Lower lobe of right lung (tissue), 2 donors: ENCODE measurements around the gene SRRD. TPM values are rescaled to one million over a fixed set of nuclear protein-coding genes. Genes with fewer than 3 reads are reported as not detected.
"Not testable (repeated sequence)": the region's sequence is repeated elsewhere in the genome, so short reads cannot be mapped to it uniquely, and the experiment has no call there.

Experiments used
- ATAC-seq, 2 donors: fragments of 200-7000 bp; cut with Tn5 transposase; one replicate each; pipeline ENCODE4 v1.9.1; 2020 to 2022; ENCODE audit warnings: mild to moderate bottlenecking in 2 of 2, moderate library complexity in 2 of 2
- DNase-seq: peaks from one replicate; pipeline ENCODE4 v3.0.0-alpha.2; 2020
- H3K27ac ChIP-seq: fragments of 200-600 bp; one replicate; pipeline ENCODE4 v1.8.0; 2022
- H3K27me3 ChIP-seq: fragments of 200-600 bp; one replicate; pipeline ENCODE4 v1.8.0; 2022; ENCODE audit warnings: low read depth
- H3K36me3 ChIP-seq: fragments of 200-600 bp; one replicate; pipeline ENCODE4 v1.8.0; 2022; ENCODE audit warnings: mild to moderate bottlenecking
- H3K4me1 ChIP-seq: fragments of 200-600 bp; one replicate; pipeline ENCODE4 v1.8.0; 2022
- H3K4me3 ChIP-seq: fragments of 200-600 bp; one replicate; pipeline ENCODE4 v1.8.0; 2022; ENCODE audit warnings: mild to moderate bottlenecking
- H3K9me3 ChIP-seq: fragments of 200-600 bp; one replicate; pipeline ENCODE4 v1.8.0; 2022
- CTCF ChIP-seq: fragments of 200-600 bp; IDR thresholded peaks from one replicate; pipeline ENCODE4 v1.8.0; 2022; ENCODE audit warnings: antibody characterized with exemption, mild to moderate bottlenecking
- intact Hi-C: fragments of 100-400 bp; cut with DNase I; formaldehyde crosslinking; loops from one replicate; pipeline ENCODE4 v1.11.0; 2022
- total RNA-seq: library from RNA; stranded (reverse); fragmentation: NEBNext Ultra II Directional; extraction: Animal tissue kit (Norgen Biotek cat#: 25700); gene quantifications from one replicate; pipeline ENCODE4 v1.2.1, GENCODE V29; 2021
- donor health status: DM: no; HTN: yes; CAD: no; lungs with severe emphysema.

SRRD gene
- total RNA-seq, 1 donor from 2014 or later: 18.1 TPM

GRCh38 chr22:26522592-26522991 is 38.9 kb downstream of the SRRD start:
- H3K36me3 ChIP-seq: peaks cover 46% of the 10 kb centered on the region
- H3K9me3 ChIP-seq: no peaks in the 10 kb centered on the region
- no peaks in the 10 kb centered on the region for H3K27me3 ChIP-seq
- ATAC-seq (no peak), DNase-seq (no peak)
- H3K4me1 ChIP-seq: no peaks in the 10 kb centered on the region
- no peak overlapping the region for H3K27ac ChIP-seq
- intact Hi-C loops: no loop called here
- H3K4me3 ChIP-seq: no peak overlapping the region
- TF ChIP-seq CTCF: no peak

GRCh38 chr22:26524870-26525269 is 41.2 kb downstream of the SRRD start:
- no peak for ATAC-seq
- Histone ChIP-seq H3K4me3 (no peak overlapping the region), H3K27me3 (no peaks in the 10 kb centered on the region), H3K9me3 (no peaks in the 10 kb centered on the region), H3K4me1 (peaks cover 10% of the 10 kb centered on the region), H3K36me3 (peaks cover 64% of the 10 kb centered on the region), H3K27ac (no peak overlapping the region)
- no peak for DNase-seq
- intact Hi-C loops: no loop called here
- no peak for TF ChIP-seq CTCF

- H3K9me3 ChIP-seq: no peaks in the 10 kb centered on the region
- no peak for ATAC-seq
- H3K27me3 ChIP-seq: no peaks in the 10 kb centered on the region
- intact Hi-C loops: no loop called here
- H3K36me3 ChIP-seq: peaks cover 73% of the 10 kb centered on the region
- DNase-seq: no peak
- peaks cover 13% of the 10 kb centered on the region for H3K4me1 ChIP-seq
- H3K27ac ChIP-seq: no peak overlapping the region
- TF ChIP-seq CTCF: no peak
- no peak overlapping the region for H3K4me3 ChIP-seq
Measured at GRCh38 chr22:26525946-26526564, 42.4 kb downstream of the SRRD start.

GRCh38 chr22:26527167-26527566 is 43.5 kb downstream of the SRRD start:
- Histone ChIP-seq H3K4me1 (peaks cover 13% of the 10 kb centered on the region), H3K4me3 (no peak overlapping the region), H3K27me3 (no peaks in the 10 kb centered on the region), H3K36me3 (peaks cover 81% of the 10 kb centered on the region), H3K9me3 (no peaks in the 10 kb centered on the region), H3K27ac (no peak overlapping the region)
- DNase-seq (no peak), ATAC-seq (no peak)
- intact Hi-C loops: no loop called here
- no peak for TF ChIP-seq CTCF

- ATAC-seq (no peak), DNase-seq (no peak)
- no peak overlapping the region for H3K27ac ChIP-seq
- no peaks in the 10 kb centered on the region for H3K9me3 ChIP-seq
- H3K27me3 ChIP-seq: no peaks in the 10 kb centered on the region
- intact Hi-C loops: no loop called here
- no peak overlapping the region for H3K4me3 ChIP-seq
- TF ChIP-seq CTCF: no peak
- peaks cover 13% of the 10 kb centered on the region for H3K4me1 ChIP-seq
- peaks cover 85% of the 10 kb centered on the region for H3K36me3 ChIP-seq
Measured at GRCh38 chr22:26527574-26528465, 44.1 kb downstream of the SRRD start.

GRCh38 chr22:26528518-26528917 is 44.8 kb downstream of the SRRD start:
- intact Hi-C loops, DNase-seq, H3K9me3 ChIP-seq, ATAC-seq, H3K27me3 ChIP-seq, H3K27ac ChIP-seq, H3K4me3 ChIP-seq: not testable (repeated sequence)
- Histone ChIP-seq H3K4me1 (peaks cover 13% of the 10 kb centered on the region), H3K36me3 (peaks cover 88% of the 10 kb centered on the region)
